Heart right ventricle (tissue), 16 donors: ENCODE measurements around the gene DNAJC10. TPM values are rescaled to one million over a fixed set of nuclear protein-coding genes. Genes with fewer than 3 reads are reported as not detected.

Source experiments
- ATAC-seq, 8 donors: fragments of 200-7000 bp; cut with Tn5 transposase; one replicate each; pipeline ENCODE4 v1.9.1; 2020; ENCODE audit warnings: mild to moderate bottlenecking in 8 of 8, moderate library complexity in 8 of 8, moderate number of reproducible peaks in 1 of 8
- DNase-seq, 2 donors: peaks; one replicate each; pipeline ENCODE4 v3.0.0-alpha.2; 2020
- H3K27ac ChIP-seq, 10 donors: fragments of 200-600 bp; sonication (generic) in 2 of 10; one replicate each; pipeline versions ENCODE4 v1.5.0 to v1.8.0; 2020 to 2022; ENCODE audit warnings: mild to moderate bottlenecking in 3 of 10
- H3K27me3 ChIP-seq, 7 donors: fragments of 200-600 bp; one replicate each; pipeline ENCODE4 v1.8.0; 2021 to 2022; ENCODE audit warnings: mild to moderate bottlenecking in 2 of 7
- H3K36me3 ChIP-seq, 9 donors: fragments of 200-600 bp; sonication (generic) in 1 of 9; one replicate each; pipeline versions ENCODE4 v1.5.0 to v1.8.0; 2020 to 2022; ENCODE audit warnings: mild to moderate bottlenecking in 2 of 9
- H3K4me1 ChIP-seq, 9 donors: fragments of 200-600 bp; sonication (generic) in 1 of 9; one replicate each; pipeline versions ENCODE4 v1.5.0 to v1.8.0; 2020 to 2022; ENCODE audit warnings: mild to moderate bottlenecking in 4 of 9
- H3K4me3 ChIP-seq, 10 donors: fragments of 200-600 bp; sonication (generic) in 2 of 10; one replicate each; pipeline versions ENCODE4 v1.5.0 to v1.8.0; 2020 to 2022; ENCODE audit warnings: mild to moderate bottlenecking in 7 of 10, moderate library complexity in 2 of 10
- H3K9me3 ChIP-seq, 11 donors: fragments of 200-600 bp in 10 of 11; sonication (generic) in 2 of 11; one replicate each; pipeline versions ENCODE4 v1.5.0 to v1.8.0; 2013 to 2022; ENCODE audit warnings: mild to moderate bottlenecking in 2 of 11, control low read depth in 1 of 11, moderate library complexity in 1 of 11
- WGBS, 2 donors: extraction: QIAGEN DNeasy Blood & Tissue Kit; methylation state at CpG; one replicate each; pipeline ENCODE4 v1.1.7; 2013; ENCODE audit warnings: inconsistent platforms in 1 of 2; 5-methylcytosine and 5-hydroxymethylcytosine counted together
- intact Hi-C, 10 donors: fragments of 100-400 bp; cut with DNase I; formaldehyde crosslinking; loops; one replicate each; pipeline versions ENCODE4 v1.11.1 to v1.14.2; 2022
- polyA plus RNA-seq, 2 donors: library from polyadenylated mRNA; stranded (reverse); fragments of 200-250 nt; gene quantifications; one replicate each; pipeline ENCODE4 v1.2.3, GENCODE V29; 2013
- total RNA-seq, 10 donors: library from RNA; stranded (reverse); fragmentation: NEBNext Ultra II Directional in 3 of 10; extraction: Animal tissue kit (Norgen Biotek cat#: 25700) in 3 of 10; gene quantifications; one replicate each; pipeline versions ENCODE4 v1.2.1 to v1.2.4, GENCODE V29; 2021 to 2023
- TF ChIP-seq, protein P1 (sequence below), 9 donors: fragments of 200-600 bp; sonication (generic) in 2 of 9; IDR thresholded peaks; one replicate each; pipeline versions ENCODE4 v1.5.0 to v1.8.0; 2021 to 2022; ENCODE audit warnings: antibody characterized with exemption in 9 of 9, mild to moderate bottlenecking in 5 of 9, moderate library complexity in 1 of 9
- donor health status: Arrhythmogenic right ventricular cardiomyopathy.
- donor health status: ischemic (EF 13 %, LVEDD 7.1; RV severe dilation, severe dysfunction).
- donor health status: healthy with polysubstance abuse.
- donor health status: DM: no; HTN: yes; CAD: no.
- donor health status: DM: no; HTN: no; CAD: no.
- donor health status: ischemic (EF 25% LVEDD 6.9; RV normal size, moderate dysfunction).
- donor health status: ischemic (EF 25% LVEDD 5.7; RV mildly dilated, moderate dysfunction).
- donor health status: healthy.
- donor health status: DM: yes; HTN: yes; CAD: no.
- donor health status: Ischemic cardiomyopathy.
- donor health status: ischemic (EF 35%, LVEDD 5.7; RV mildly dilated, moderate dysfunction).
- donor health status: nonischemic (EF 11% LVEDD 7.7; RV severe dilation, severe dysfunction).
- donor health status: DM: yes; HTN: yes; CAD: no.
- donor health status: PGD.
- donor health status: ischemic (EF 29% LVEDD 5.4; RV normal size, mild dysfunction).
- donor health status: nonischemic (EF 23%, LVEDD 6.1; RV moderate dilation, normal function).

The DNAJC10 gene
- total and polyA plus RNA-seq, 12 donors, result 17.3 to 63.7 (median 52.4) TPM

DNA sequence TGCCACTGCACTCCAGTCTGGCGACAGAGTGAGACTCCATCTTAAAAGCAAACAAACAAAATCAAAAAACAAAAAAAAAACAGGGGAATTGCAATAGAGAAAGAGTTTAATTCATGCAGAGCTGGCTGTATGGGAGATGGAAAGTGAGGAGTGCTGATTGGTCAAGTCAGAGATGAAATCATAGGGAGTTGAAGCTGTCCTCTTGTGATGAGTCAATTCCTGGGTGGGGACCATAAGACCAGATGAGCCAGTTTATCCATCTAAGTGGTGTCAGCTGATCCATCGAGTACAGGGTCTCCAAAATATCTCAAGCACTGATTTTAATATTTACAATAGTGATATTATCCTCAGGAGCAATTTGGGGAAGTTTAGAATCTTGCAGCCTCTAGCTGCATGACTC, 105.1 kb downstream of the DNAJC10 start:
- H3K36me3 ChIP-seq, result no peaks in the 10 kb centered on the region
- TF ChIP-seq, protein P1, sequence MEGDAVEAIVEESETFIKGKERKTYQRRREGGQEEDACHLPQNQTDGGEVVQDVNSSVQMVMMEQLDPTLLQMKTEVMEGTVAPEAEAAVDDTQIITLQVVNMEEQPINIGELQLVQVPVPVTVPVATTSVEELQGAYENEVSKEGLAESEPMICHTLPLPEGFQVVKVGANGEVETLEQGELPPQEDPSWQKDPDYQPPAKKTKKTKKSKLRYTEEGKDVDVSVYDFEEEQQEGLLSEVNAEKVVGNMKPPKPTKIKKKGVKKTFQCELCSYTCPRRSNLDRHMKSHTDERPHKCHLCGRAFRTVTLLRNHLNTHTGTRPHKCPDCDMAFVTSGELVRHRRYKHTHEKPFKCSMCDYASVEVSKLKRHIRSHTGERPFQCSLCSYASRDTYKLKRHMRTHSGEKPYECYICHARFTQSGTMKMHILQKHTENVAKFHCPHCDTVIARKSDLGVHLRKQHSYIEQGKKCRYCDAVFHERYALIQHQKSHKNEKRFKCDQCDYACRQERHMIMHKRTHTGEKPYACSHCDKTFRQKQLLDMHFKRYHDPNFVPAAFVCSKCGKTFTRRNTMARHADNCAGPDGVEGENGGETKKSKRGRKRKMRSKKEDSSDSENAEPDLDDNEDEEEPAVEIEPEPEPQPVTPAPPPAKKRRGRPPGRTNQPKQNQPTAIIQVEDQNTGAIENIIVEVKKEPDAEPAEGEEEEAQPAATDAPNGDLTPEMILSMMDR (IDR thresholded peaks at IDR 0.05), result no peak
- DNase-seq, result no peak
- H3K9me3 ChIP-seq, result no peaks in the 10 kb centered on the region
- intact Hi-C loops, result no loop called here
- H3K4me3 ChIP-seq, result no peak overlapping the region
- no peak overlapping the region for H3K27ac ChIP-seq
- ATAC-seq, result no peak
- 77% methylated on average over 2 of the region's 2 CpGs for WGBS, 2 donors
- peaks cover 0 to 11% (median 0%) of the 10 kb centered on the region in 9 donors for H3K4me1 ChIP-seq
- H3K27me3 ChIP-seq, result no peaks in the 10 kb centered on the region

GRCh38 chr2:182822733-182823132, 106.7 kb downstream of the DNAJC10 start:
- WGBS, 2 donors, result 95% methylated on average over 2 of the region's 2 CpGs
- intact Hi-C loops, result no loop called here
- Histone ChIP-seq H3K4me3 (no peak overlapping the region), H3K36me3 (no peaks in the 10 kb centered on the region), H3K27ac (no peak overlapping the region), H3K9me3 (no peaks in the 10 kb centered on the region), H3K27me3 (no peaks in the 10 kb centered on the region), H3K4me1 (peaks cover 0 to under 1% (median 0%) of the 10 kb centered on the region in 9 donors)
- DNase-seq, result no peak
- TF ChIP-seq, protein P1 (IDR thresholded peaks at IDR 0.05), result no peak
- ATAC-seq, result no peak

GRCh38 chr2:182824056-182824766, 108.2 kb downstream of the DNAJC10 start:
- H3K9me3 ChIP-seq, result no peaks in the 10 kb centered on the region
- intact Hi-C loops, result no loop called here
- H3K4me1 ChIP-seq, result no peaks in the 10 kb centered on the region
- no peak for ATAC-seq
- no peaks in the 10 kb centered on the region for H3K27me3 ChIP-seq
- TF ChIP-seq, protein P1 (IDR thresholded peaks at IDR 0.05), result no peak
- no peak for DNase-seq
- WGBS, 2 donors, result 70 to 77% methylated on average over 5 of the region's 5 CpGs
- H3K36me3 ChIP-seq, result no peaks in the 10 kb centered on the region
- H3K27ac ChIP-seq, result no peak overlapping the region
- H3K4me3 ChIP-seq, result no peak overlapping the region

GRCh38 chr2:182824767-182825158, 108.7 kb downstream of the DNAJC10 start:
- ATAC-seq (no peak), DNase-seq (no peak)
- Histone ChIP-seq H3K27me3 (no peaks in the 10 kb centered on the region), H3K9me3 (no peaks in the 10 kb centered on the region), H3K4me1 (no peaks in the 10 kb centered on the region), H3K4me3 (no peak overlapping the region), H3K27ac (no peak overlapping the region), H3K36me3 (no peaks in the 10 kb centered on the region)
- TF ChIP-seq, protein P1 (IDR thresholded peaks at IDR 0.05), result no peak
- 79 to 82% methylated on average over 6 of the region's 6 CpGs for WGBS, 2 donors
- intact Hi-C loops, result no loop called here
